OCI-LY7 (cell line): ENCODE data around the gene NCOR2. TPM values are rescaled to one million over a fixed set of nuclear protein-coding genes. Genes with fewer than 3 reads are reported as not detected.

ENCODE experiments used
- BruUV-seq: library from RNA; stranded (reverse); fragments of 400-500 nt; replicated peaks from 2 replicates; lab custom pipeline; 2021; lab: Mats Ljungman, UMichigan
- CTCF ChIA-PET: fragments of 300-600 bp; sonication (Branson Sonifier 250); formaldehyde crosslinking; loops from one replicate; lab custom pipeline; 2022; ENCODE audit warnings: antibody characterized with exemption; ENCODE audit not compliant: unreplicated experiment; lab: Charles Lee
- POLR2A ChIA-PET: fragments of 300-600 bp; sonication (Branson Sonifier 250); formaldehyde crosslinking; loops from one replicate; lab custom pipeline; 2022; ENCODE audit warnings: antibody characterized with exemption; lab: Charles Lee
- DNase-seq: peaks from one replicate; pipeline ENCODE4 v3.0.0-alpha.2; 2015; ENCODE audit warnings: low spot score
- H2AFZ ChIP-seq: fragments of 200-600 bp; sonication (generic), shearing (Covaris generic); 2 replicates; pipeline ENCODE4 v1.6.1; 2014; ENCODE audit warnings: mild to moderate bottlenecking, antibody characterized with exemption, low read length, moderate library complexity
- H3K27ac ChIP-seq: fragments of 200-600 bp; sonication (generic); 2 replicates; pipeline ENCODE4 v1.5.1; 2014; ENCODE audit warnings: mixed run types, low read depth, mild to moderate bottlenecking, moderate library complexity, low read length, inconsistent platforms; ENCODE audit not compliant: poor library complexity, severe bottlenecking
- H3K36me3 ChIP-seq: fragments of 200-600 bp; sonication (generic); 2 replicates; pipeline ENCODE4 v1.6.1; 2014; ENCODE audit warnings: mild to moderate bottlenecking, antibody characterized with exemption, low read length, moderate library complexity, mixed read lengths; ENCODE audit not compliant: insufficient read depth
- H3K4me1 ChIP-seq: fragments of 200-600 bp; sonication (generic); 2 replicates; pipeline ENCODE4 v1.5.1; 2014; ENCODE audit warnings: mild to moderate bottlenecking, low read length; ENCODE audit not compliant: insufficient read depth, poor library complexity, severe bottlenecking
- H3K4me2 ChIP-seq: fragments of 200-600 bp; sonication (generic); 2 replicates; pipeline ENCODE4 v1.6.1; 2014; ENCODE audit warnings: mild to moderate bottlenecking, low read length
- H3K4me3 ChIP-seq: fragments of 200-600 bp; sonication (generic); 2 replicates; pipeline ENCODE4 v1.5.1; 2014; ENCODE audit warnings: mild to moderate bottlenecking, low read depth, low read length; ENCODE audit not compliant: poor library complexity, severe bottlenecking
- H3K79me2 ChIP-seq: fragments of 200-600 bp; sonication (generic); 2 replicates; pipeline ENCODE4 v1.6.1; 2016; ENCODE audit warnings: low read depth, mild to moderate bottlenecking, low read length, moderate library complexity, mixed read lengths; ENCODE audit not compliant: insufficient read depth
- H3K9me2 ChIP-seq: fragments of 200-600 bp; sonication (generic); 2 replicates; pipeline ENCODE4 v1.6.1; 2016; ENCODE audit warnings: mild to moderate bottlenecking, low read length, mixed read lengths; ENCODE audit not compliant: insufficient read depth
- H3K9me3 ChIP-seq: fragments of 200-600 bp; sonication (generic); 2 replicates; pipeline ENCODE4 v1.6.1; 2014; ENCODE audit warnings: mild to moderate bottlenecking, mixed run types, low read length, mixed read lengths
- H4K20me1 ChIP-seq: fragments of 200-600 bp; sonication (generic); 2 replicates; pipeline ENCODE4 v1.6.1; 2014; ENCODE audit warnings: mild to moderate bottlenecking, antibody characterized with exemption, low read length, moderate library complexity, mixed read lengths; ENCODE audit not compliant: insufficient read depth
- CTCF ChIP-seq: fragments of 200-600 bp; sonication (generic); conservative IDR thresholded peaks from 2 replicates; pipeline ENCODE4 v1.5.1; 2014; ENCODE audit warnings: mild to moderate bottlenecking, antibody characterized with exemption, low read length, moderate library complexity, mixed read lengths
- EZH2phosphoT487 ChIP-seq: fragments of 200-600 bp; sonication (generic); IDR thresholded peaks from 2 replicates; pipeline ENCODE4 v1.6.1; 2018; ENCODE audit warnings: low read depth, borderline replicate concordance, mild to moderate bottlenecking, mixed run types, antibody characterized with exemption, low read length, moderate library complexity, mixed read lengths
- intact Hi-C: fragments of 100-400 bp; cut with micrococcal nuclease; formaldehyde crosslinking; loops from one replicate; pipeline ENCODE4 v1.10.0; 2022; ENCODE audit not compliant: unreplicated experiment
- total RNA-seq, 2 experiments: library from RNA; depleted of rRNA in 1 of 2; stranded (reverse); fragments of >200 nt in 1 of 2; shearing (Covaris generic) in 1 of 2; gene quantifications; 2 replicates each; pipeline ENCODE4 v1.2.3, GENCODE V29; 2014 to 2022

NCOR2 gene
- total RNA-seq, 2 experiments from 2014 or later, result 22.7 to 159 TPM

GRCh38 chr12:124595444-124595843, 28.0 kb upstream of the NCOR2 start:
- Histone ChIP-seq H3K9me3 (0 out of 2 replicates have a peak, but pooled peaks cover 5% of the 10 kb centered on the region), H3K79me2 (no peaks in the 10 kb centered on the region), H3K9me2 (no peaks in the 10 kb centered on the region), H3K36me3 (no peaks in the 10 kb centered on the region), H3K27ac (no peak overlapping the region), H3K4me2 (no peak overlapping the region), H3K4me3 (no peak overlapping the region), H2AFZ (no peak overlapping the region), H3K4me1 (no peaks in the 10 kb centered on the region), H4K20me1 (no peaks in the 10 kb centered on the region)
- ChIA-PET CTCF (no interaction called here), POLR2A (no interaction called here)
- intact Hi-C loops, result no loop called here
- DNase-seq, result no peak
- no peak for TF ChIP-seq CTCF
- no peak for TF ChIP-seq EZH2phosphoT487
- no TSS peak for BruUV-seq

GRCh38 chr12:124594851-124595250, 27.4 kb upstream of the NCOR2 start:
- no peak overlapping the region for H3K4me2 ChIP-seq
- 0 out of 2 replicates have a peak, but pooled peaks cover 7% of the 10 kb centered on the region for H3K9me3 ChIP-seq
- no peaks in the 10 kb centered on the region for H3K36me3 ChIP-seq
- H4K20me1 ChIP-seq, result no peaks in the 10 kb centered on the region
- no peaks in the 10 kb centered on the region for H3K4me1 ChIP-seq
- H3K9me2 ChIP-seq, result no peaks in the 10 kb centered on the region
- H3K4me3 ChIP-seq, result no peak overlapping the region
- BruUV-seq, result no TSS peak
- ChIA-PET POLR2A (no interaction called here), CTCF (no interaction called here)
- no peak overlapping the region for H2AFZ ChIP-seq
- TF ChIP-seq EZH2phosphoT487 (no peak), CTCF (no peak)
- no peaks in the 10 kb centered on the region for H3K79me2 ChIP-seq
- H3K27ac ChIP-seq, result no peak overlapping the region
- DNase-seq, result no peak
- intact Hi-C loops, result no loop called here

- no TSS peak for BruUV-seq
- H3K4me3 ChIP-seq, result no peak overlapping the region
- H3K4me2 ChIP-seq, result no peak overlapping the region
- POLR2A ChIA-PET, result no interaction called here
- no peaks in the 10 kb centered on the region for H3K36me3 ChIP-seq
- CTCF ChIA-PET, result no interaction called here
- no peaks in the 10 kb centered on the region for H3K9me2 ChIP-seq
- H3K9me3 ChIP-seq, result 0 out of 2 replicates have a peak, but pooled peaks cover 7% of the 10 kb centered on the region
- intact Hi-C loops, result no loop called here
- H3K4me1 ChIP-seq, result no peaks in the 10 kb centered on the region
- no peak for DNase-seq
- H3K79me2 ChIP-seq, result no peaks in the 10 kb centered on the region
- TF ChIP-seq EZH2phosphoT487, result no peak
- no peak for TF ChIP-seq CTCF
- no peak overlapping the region for H2AFZ ChIP-seq
- H3K27ac ChIP-seq, result no peak overlapping the region
- H4K20me1 ChIP-seq, result no peaks in the 10 kb centered on the region
Observed at GRCh38 chr12:124593851-124594401, 26.5 kb upstream of the NCOR2 start.
